Heart left ventricle (tissue), 13 donors: ENCODE measurements around the gene LRP2.

Source experiments
- POLR2A ChIP-seq, 2 donors: fragments of 450-650 bp; IDR thresholded peaks; one replicate each; pipeline ENCODE4 v1.6.1; 2017; ENCODE audit warnings: antibody characterized with exemption in 2 of 2, mild to moderate bottlenecking in 2 of 2, moderate library complexity in 2 of 2
- TF ChIP-seq, protein P1 (sequence below), 12 donors: fragments of 200-600 bp; sonication (generic) in 4 of 12; IDR thresholded peaks; one replicate each; pipeline versions ENCODE4 v1.5.0 to v1.8.0; 2018 to 2022; ENCODE audit warnings: antibody characterized with exemption in 12 of 12, mild to moderate bottlenecking in 5 of 12
- donor health status: ischemic (EF 13 %, LVEDD 7.1; RV severe dilation, severe dysfunction).
- donor health status: DM: no; HTN: yes; CAD: no.
- donor health status: DM: no; HTN: no; CAD: no.
- donor health status: ischemic (EF 25% LVEDD 6.9; RV normal size, moderate dysfunction).
- donor health status: ischemic (EF 25% LVEDD 5.7; RV mildly dilated, moderate dysfunction).
- donor health status: ischemic (EF 35%, LVEDD 5.7; RV mildly dilated, moderate dysfunction).
- donor health status: nonischemic (EF 11% LVEDD 7.7; RV severe dilation, severe dysfunction).
- donor health status: DM: yes; HTN: yes; CAD: no.
- donor health status: PGD.
- donor health status: ischemic (EF 29% LVEDD 5.4; RV normal size, mild dysfunction).
- donor health status: nonischemic (EF 23%, LVEDD 6.1; RV moderate dilation, normal function).

DNA sequence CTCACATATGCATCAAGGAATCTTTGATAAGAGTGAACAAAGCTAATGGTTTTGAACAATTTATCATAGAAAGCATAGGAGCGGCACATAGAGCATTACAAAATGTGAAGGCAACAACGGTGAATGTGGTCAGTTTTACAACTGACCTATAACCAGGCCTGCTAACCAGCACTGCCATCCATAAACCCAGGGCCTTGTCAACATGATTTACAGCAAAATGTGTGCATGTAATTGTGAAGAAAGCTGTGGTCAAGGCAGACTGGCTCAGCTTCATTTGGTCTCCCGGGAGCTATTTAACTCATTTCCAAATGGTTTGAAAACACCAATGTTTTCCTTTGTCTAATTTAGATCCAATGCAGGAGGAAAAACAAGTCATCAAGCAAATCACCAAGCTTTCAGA is 173.2 kb downstream of the LRP2 start:
- TF ChIP-seq, protein P1, sequence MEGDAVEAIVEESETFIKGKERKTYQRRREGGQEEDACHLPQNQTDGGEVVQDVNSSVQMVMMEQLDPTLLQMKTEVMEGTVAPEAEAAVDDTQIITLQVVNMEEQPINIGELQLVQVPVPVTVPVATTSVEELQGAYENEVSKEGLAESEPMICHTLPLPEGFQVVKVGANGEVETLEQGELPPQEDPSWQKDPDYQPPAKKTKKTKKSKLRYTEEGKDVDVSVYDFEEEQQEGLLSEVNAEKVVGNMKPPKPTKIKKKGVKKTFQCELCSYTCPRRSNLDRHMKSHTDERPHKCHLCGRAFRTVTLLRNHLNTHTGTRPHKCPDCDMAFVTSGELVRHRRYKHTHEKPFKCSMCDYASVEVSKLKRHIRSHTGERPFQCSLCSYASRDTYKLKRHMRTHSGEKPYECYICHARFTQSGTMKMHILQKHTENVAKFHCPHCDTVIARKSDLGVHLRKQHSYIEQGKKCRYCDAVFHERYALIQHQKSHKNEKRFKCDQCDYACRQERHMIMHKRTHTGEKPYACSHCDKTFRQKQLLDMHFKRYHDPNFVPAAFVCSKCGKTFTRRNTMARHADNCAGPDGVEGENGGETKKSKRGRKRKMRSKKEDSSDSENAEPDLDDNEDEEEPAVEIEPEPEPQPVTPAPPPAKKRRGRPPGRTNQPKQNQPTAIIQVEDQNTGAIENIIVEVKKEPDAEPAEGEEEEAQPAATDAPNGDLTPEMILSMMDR (IDR thresholded peaks at IDR 0.05): no peak
- no peak for TF ChIP-seq POLR2A (IDR thresholded peaks at IDR 0.05)
